ENCODE measurements around the gene SYP. TPM values are rescaled to one million over a fixed set of nuclear protein-coding genes. Genes with fewer than 3 reads are reported as not detected.

SYP gene
- total and polyA plus RNA-seq, 10 of the 15 experiments (the other 5 are each of a cell fraction or from before 2014, with no cell fraction given): 0.34 to 1.7 (median 0.74) TPM

DNA sequence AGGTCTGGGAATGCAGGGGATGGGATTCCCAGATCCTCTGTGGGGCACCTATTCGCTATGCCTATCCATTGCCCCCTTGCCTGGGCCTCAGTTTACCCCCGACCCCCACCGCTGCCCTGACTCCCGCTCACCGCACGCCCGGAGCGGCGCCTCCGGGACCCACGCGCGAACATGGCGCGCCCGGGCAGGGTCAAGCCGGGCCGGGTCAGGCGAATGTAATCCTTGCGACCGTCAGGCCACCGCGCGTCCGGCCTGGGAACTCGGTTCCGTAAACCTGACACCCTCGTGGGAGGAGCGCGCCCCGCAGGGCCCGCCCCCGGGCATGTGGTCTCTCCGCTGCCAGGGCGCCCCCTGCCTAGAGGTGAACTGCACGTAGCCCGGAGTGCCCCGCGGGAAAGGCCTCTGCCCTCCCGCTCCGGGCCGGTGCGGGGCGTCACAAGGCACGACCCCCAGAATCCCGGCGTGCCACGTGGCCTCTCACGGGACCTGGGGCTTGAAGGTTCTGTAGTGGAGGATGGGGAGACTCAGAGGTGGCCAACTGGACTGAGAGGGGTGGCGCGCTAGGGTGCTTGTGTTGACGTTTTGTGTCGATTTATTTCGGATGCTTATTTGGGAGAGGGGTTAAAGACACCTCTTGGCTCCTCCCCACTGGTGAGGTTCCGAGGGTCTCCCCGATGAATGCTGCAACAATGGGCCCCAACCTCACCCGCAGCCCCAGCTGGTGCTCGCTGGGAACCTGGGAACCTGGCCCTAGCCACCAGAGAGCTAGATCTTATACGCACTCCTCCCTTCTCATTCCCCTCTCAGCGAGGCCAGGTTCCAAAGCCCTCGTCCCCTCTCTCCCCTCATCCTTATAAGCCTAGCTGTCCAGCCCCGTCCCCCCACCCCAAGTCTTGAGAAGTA, 13.6 kb downstream of the SYP start, which contains the start of gene PRICKLE3:
Gene PRICKLE3 (minus strand): TSS at position 249 of the 903 bp plus-strand sequence. CDS start 76 bp downstream, at position 173.
- peaks cover 3% of the 10 kb centered on the region; the same call in 1 of the 2 replicates for H3K4me1 ChIP-seq (ENCODE audit: control insufficient read depth, insufficient read depth, low read length)
- ChIA-PET SMC1A (ENCODE audit: uncharacterized antibody, unreplicated experiment) (no interaction called here), CTCF (interaction anchor here (0.6 to 2.5 kb wide), 4 partner anchors 14 to 520 kb away, joined by 3 to 15 read pairs (median 3); no protein-coding TSS in a partner anchor), POLR2A (interaction anchor here (0.6 to 3.0 kb wide), 4 partner anchors 14 to 143 kb away, joined by 3 to 21 read pairs (median 4); partner anchors contain the start of genes PLP2 and TFE3), RAD21 (ENCODE audit: unreplicated experiment) (interaction anchor here (0.6 kb wide), 1 partner anchor 86 kb away, joined by 3 read pairs; no protein-coding TSS in a partner anchor)
- peaks cover 0 to 3% of the 10 kb centered on the region in 2 experiments; a peak in 2 of 4 replicates for H3K36me3 ChIP-seq (ENCODE audit: control insufficient read depth in 2 of 2, insufficient read depth in 2 of 2, low read length in 1 of 2)
- H3K4me2 ChIP-seq (ENCODE audit: control insufficient read depth, insufficient read depth): peak within 1 kb of the TSS; percentile 79
- in situ Hi-C loops (cut with MboI): loop anchor here (10.0 kb wide), 1 partner anchor 382 kb away; the partner anchor contains the start of gene HDAC6
- intact Hi-C loops (cut with micrococcal nuclease; ENCODE audit: unreplicated experiment): no loop called here
- FAIRE-seq (no peak), DNase-seq (ENCODE audit: low read depth, low spot score) (no peak), ATAC-seq (peak; percentile 63)
- H2AFZ ChIP-seq (ENCODE audit: control insufficient read depth, low read depth, low read length): peak within 1 kb of the TSS; percentile 60
- no TSS peak for BruUV-seq (replicated peaks)
- H4K20me1 ChIP-seq (ENCODE audit: control insufficient read depth, insufficient read depth): no peaks in the 10 kb centered on the region
- H3K27me3 ChIP-seq (replicated peaks in 1 of 2; ENCODE audit: control insufficient read depth in 2 of 2, insufficient read depth in 2 of 2, low read length in 1 of 2): no peaks in the 10 kb centered on the region
- WGBS (ENCODE audit: insufficient coverage, insufficient replicate concordance, low lambda C conversion rate, missing lambda C conversion rate): 41% methylated on average over 62 of the region's 62 CpGs
- peak within 1 kb of the TSS; percentile 58 for H3K27ac ChIP-seq (ENCODE audit: control insufficient read depth, insufficient read depth)
- H3K9ac ChIP-seq (ENCODE audit: control insufficient read depth, insufficient read depth, low read length): peak within 1 kb of the TSS; percentile 67
- H3K4me3 ChIP-seq: peak within 1 kb of the TSS; percentile 80
- H3K79me2 ChIP-seq (ENCODE audit: control insufficient read depth, insufficient read depth, low read length): peaks cover 5% of the 10 kb centered on the region
- no peaks in the 10 kb centered on the region; the same call in 2 of the 3 replicates for H3K9me3 ChIP-seq (replicated peaks; ENCODE audit: control insufficient read depth, insufficient read depth, low read length)
- TF ChIP-seq ATF2 (IDR thresholded peaks at IDR 0.05; ENCODE audit: low read length) (no peak), POLR2A (IDR thresholded peaks at IDR 0.05; ENCODE audit: low read depth, low read length) (peak; percentile 85), MAX (IDR thresholded peaks at IDR 0.05; ENCODE audit: low read depth, low read length) (0 out of 2 replicates have a peak, but pooled peaks have one; percentile 11), RB1 (IDR thresholded peaks at IDR 0.05; ENCODE audit: borderline replicate concordance) (peak; percentile 63; the same call in 1 of the 2 replicates), TCF12 (IDR thresholded peaks at IDR 0.05; ENCODE audit: low read depth, low read length) (no peak), POLR2AphosphoS5 (IDR thresholded peaks at IDR 0.05; ENCODE audit: low read length) (0 out of 2 replicates have a peak, but pooled peaks have one; percentile 38), CBFB (IDR thresholded peaks at IDR 0.05; ENCODE audit: low read depth) (0 out of 2 replicates have a peak, but pooled peaks have one; percentile 32), EGR1 (IDR thresholded peaks at IDR 0.05; ENCODE audit: borderline replicate concordance in 1 of 2, low read depth in 2 of 2, low read length in 2 of 2) (0 out of 3 replicates have a peak, but pooled peaks of 1 of the 2 experiments have one; percentile 10), USF1 (IDR thresholded peaks at IDR 0.05; ENCODE audit: borderline replicate concordance, extremely low read length, insufficient read depth, low read depth, low read length) (peak; percentile 45), RUNX3 (IDR thresholded peaks at IDR 0.05; ENCODE audit: low read length) (peak; percentile 42), RAD51 (IDR thresholded peaks at IDR 0.05) (0 out of 2 replicates have a peak, but pooled peaks have one; percentile 22), IKZF2 (IDR thresholded peaks at IDR 0.05) (0 out of 4 replicates have a peak, but pooled peaks of 1 of the 2 experiments have one; percentile 22), DPF2 (IDR thresholded peaks at IDR 0.05) (peak; percentile 53), SMARCA5 (IDR thresholded peaks at IDR 0.05) (peak; percentile 60), IKZF1 (conservative IDR thresholded peaks at IDR 0.05) (peak; percentile 58)
- TF ChIP-seq, protein P1, sequence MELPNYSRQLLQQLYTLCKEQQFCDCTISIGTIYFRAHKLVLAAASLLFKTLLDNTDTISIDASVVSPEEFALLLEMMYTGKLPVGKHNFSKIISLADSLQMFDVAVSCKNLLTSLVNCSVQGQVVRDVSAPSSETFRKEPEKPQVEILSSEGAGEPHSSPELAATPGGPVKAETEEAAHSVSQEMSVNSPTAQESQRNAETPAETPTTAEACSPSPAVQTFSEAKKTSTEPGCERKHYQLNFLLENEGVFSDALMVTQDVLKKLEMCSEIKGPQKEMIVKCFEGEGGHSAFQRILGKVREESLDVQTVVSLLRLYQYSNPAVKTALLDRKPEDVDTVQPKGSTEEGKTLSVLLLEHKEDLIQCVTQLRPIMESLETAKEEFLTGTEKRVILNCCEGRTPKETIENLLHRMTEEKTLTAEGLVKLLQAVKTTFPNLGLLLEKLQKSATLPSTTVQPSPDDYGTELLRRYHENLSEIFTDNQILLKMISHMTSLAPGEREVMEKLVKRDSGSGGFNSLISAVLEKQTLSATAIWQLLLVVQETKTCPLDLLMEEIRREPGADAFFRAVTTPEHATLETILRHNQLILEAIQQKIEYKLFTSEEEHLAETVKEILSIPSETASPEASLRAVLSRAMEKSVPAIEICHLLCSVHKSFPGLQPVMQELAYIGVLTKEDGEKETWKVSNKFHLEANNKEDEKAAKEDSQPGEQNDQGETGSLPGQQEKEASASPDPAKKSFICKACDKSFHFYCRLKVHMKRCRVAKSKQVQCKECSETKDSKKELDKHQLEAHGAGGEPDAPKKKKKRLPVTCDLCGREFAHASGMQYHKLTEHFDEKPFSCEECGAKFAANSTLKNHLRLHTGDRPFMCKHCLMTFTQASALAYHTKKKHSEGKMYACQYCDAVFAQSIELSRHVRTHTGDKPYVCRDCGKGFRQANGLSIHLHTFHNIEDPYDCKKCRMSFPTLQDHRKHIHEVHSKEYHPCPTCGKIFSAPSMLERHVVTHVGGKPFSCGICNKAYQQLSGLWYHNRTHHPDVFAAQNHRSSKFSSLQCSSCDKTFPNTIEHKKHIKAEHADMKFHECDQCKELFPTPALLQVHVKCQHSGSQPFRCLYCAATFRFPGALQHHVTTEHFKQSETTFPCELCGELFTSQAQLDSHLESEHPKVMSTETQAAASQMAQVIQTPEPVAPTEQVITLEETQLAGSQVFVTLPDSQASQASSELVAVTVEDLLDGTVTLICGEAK (IDR thresholded peaks at IDR 0.05; ENCODE audit: borderline replicate concordance): 0 out of 2 replicates have a peak, but pooled peaks have one; percentile 16

Data from GM12878 (cell line).